H1 (cell line): ENCODE measurements around the gene ABI3. TPM values are rescaled to one million over a fixed set of nuclear protein-coding genes. Genes with fewer than 3 reads are reported as not detected.

ENCODE experiments used
- CTCF ChIA-PET: fragments of 300-600 bp; sonication (Branson Sonifier 250); formaldehyde crosslinking; loops from one replicate; lab custom pipeline; 2021; ENCODE audit not compliant: partially characterized antibody; lab: Charles Lee
- POLR2A ChIA-PET: fragments of 300-600 bp; sonication (Branson Sonifier 250); formaldehyde crosslinking; loops from one replicate; lab custom pipeline; 2021; ENCODE audit warnings: inconsistent platforms; ENCODE audit not compliant: partially characterized antibody; lab: Charles Lee
- DNase-seq, 2 experiments: peaks; one replicate each; pipeline versions ENCODE4 v3.0.0 to v3.0.0-alpha.2; 2010 to 2022; ENCODE audit warnings: low spot score in 2 of 2, low read depth in 1 of 2, mixed read lengths in 1 of 2
- FAIRE-seq: peaks from 2 replicates; lab custom pipeline; 2011; peaks lifted over from hg19 to GRCh38; lab: Jason Lieb, UNC
- H2AFZ ChIP-seq: 2 replicates; pipeline ENCODE4 v1.8.1; 2012; ENCODE audit warnings: low read length, inconsistent platforms
- H2AK5ac ChIP-seq: 2 replicates; pipeline ENCODE4 v1.6.1; 2013; ENCODE audit warnings: low read depth, low read length
- H2BK120ac ChIP-seq: replicated peaks from 2 replicates; pipeline ENCODE3; 2013; ENCODE audit warnings: low read depth, low read length, inconsistent platforms
- H2BK12ac ChIP-seq: 2 replicates; pipeline ENCODE4 v1.6.1; 2013; ENCODE audit warnings: low read depth, low read length
- H2BK15ac ChIP-seq: 2 replicates; pipeline ENCODE4 v1.6.1; 2013; ENCODE audit warnings: low read length
- H2BK20ac ChIP-seq: 2 replicates; pipeline ENCODE4 v1.6.1; 2013; ENCODE audit warnings: low read length
- H2BK5ac ChIP-seq: 2 replicates; pipeline ENCODE4 v1.6.1; 2013; ENCODE audit warnings: low read depth, low read length
- H3K14ac ChIP-seq: 2 replicates; pipeline ENCODE4 v1.6.1; 2013; ENCODE audit warnings: inconsistent platforms; ENCODE audit not compliant: insufficient read length
- H3K18ac ChIP-seq: 2 replicates; pipeline ENCODE4 v1.6.1; 2013; ENCODE audit warnings: low read length; ENCODE audit errors: extremely low read depth
- H3K23ac ChIP-seq: 2 replicates; pipeline ENCODE4 v1.6.1; 2013; ENCODE audit warnings: inconsistent platforms; ENCODE audit not compliant: insufficient read length
- H3K23me2 ChIP-seq: 2 replicates; pipeline ENCODE4 v1.6.1; 2013; ENCODE audit warnings: low read depth, low read length
- H3K27ac ChIP-seq: 2 replicates; pipeline ENCODE4 v1.6.1; 2011; ENCODE audit warnings: low read depth, low read length, inconsistent platforms
- H3K27me3 ChIP-seq, 4 experiments: replicated peaks in 1 of 4; 1 replicate in 1 of 4; 2 replicates in 3 of 4; pipeline versions ENCODE4 v1.6.1 to v1.8.1; 2011 to 2013; ENCODE audit warnings: low read length in 3 of 4, mild to moderate bottlenecking in 3 of 4, inconsistent platforms in 2 of 4, mixed read lengths in 2 of 4, moderate library complexity in 1 of 4; ENCODE audit not compliant: control insufficient read depth in 3 of 4, insufficient read depth in 3 of 4; ENCODE audit errors: extremely low read depth in 1 of 4
- H3K36me3 ChIP-seq, 4 experiments: 2 replicates each; pipeline versions ENCODE4 v1.6.1 to v1.8.1; 2011 to 2013; ENCODE audit warnings: mild to moderate bottlenecking in 4 of 4, low read length in 3 of 4, moderate library complexity in 2 of 4, control low read depth in 1 of 4, inconsistent platforms in 1 of 4; ENCODE audit not compliant: insufficient read depth in 4 of 4, control insufficient read depth in 2 of 4
- H3K4ac ChIP-seq: replicated peaks from 2 replicates; pipeline ENCODE3; 2013; ENCODE audit warnings: low read length, low read depth, mixed read lengths, inconsistent platforms; ENCODE audit not compliant: insufficient read length
- H3K4me1 ChIP-seq, 4 experiments: replicated peaks in 1 of 4; 1 replicate in 1 of 4; 2 replicates in 3 of 4; pipeline versions ENCODE4 v1.6.1 to v1.8.1; 2011 to 2013; ENCODE audit warnings: low read length in 3 of 4, inconsistent platforms in 2 of 4, mixed read lengths in 1 of 4; ENCODE audit not compliant: insufficient read depth in 4 of 4, control insufficient read depth in 3 of 4
- H3K4me2 ChIP-seq, 2 experiments: 2 replicates each; pipeline versions ENCODE4 v1.6.1 to v1.8.1; 2011 to 2013; ENCODE audit warnings: low read depth in 2 of 2, low read length in 2 of 2, control low read depth in 1 of 2, inconsistent platforms in 1 of 2, mild to moderate bottlenecking in 1 of 2; ENCODE audit not compliant: insufficient read depth in 1 of 2
- H3K4me3 ChIP-seq, 4 experiments: fragments of 200-600, 300-600 bp in 1 of 4; sonication (generic), shearing (Covaris generic), sonication (Bioruptor Twin) in 1 of 4; 2 replicates each; pipeline versions ENCODE4 v1.5.1 to v1.8.1; 2011 to 2016; ENCODE audit warnings: low read length in 4 of 4, low read depth in 3 of 4, control low read depth in 2 of 4, inconsistent platforms in 2 of 4, mild to moderate bottlenecking in 2 of 4, mixed read lengths in 1 of 4, moderate library complexity in 1 of 4; ENCODE audit not compliant: insufficient read depth in 2 of 4; ENCODE audit errors: extremely low read depth in 1 of 4
- H3K56ac ChIP-seq: replicated peaks from 2 replicates; pipeline ENCODE3; 2013; ENCODE audit warnings: low read depth, mild to moderate bottlenecking, mixed read lengths, low read length, inconsistent platforms; ENCODE audit not compliant: insufficient read length
- H3K79me1 ChIP-seq: 2 replicates; pipeline ENCODE4 v1.6.1; 2013; ENCODE audit warnings: low read depth, low read length, control low read depth
- H3K79me2 ChIP-seq, 2 experiments: 2 replicates each; pipeline versions ENCODE4 v1.6.1 to v1.8.1; 2012 to 2013; ENCODE audit warnings: low read length in 2 of 2, mild to moderate bottlenecking in 2 of 2, inconsistent platforms in 1 of 2; ENCODE audit not compliant: insufficient read depth in 2 of 2, control insufficient read depth in 1 of 2
- H3K9ac ChIP-seq, 4 experiments: replicated peaks in 1 of 4; 1 replicate in 1 of 4; 2 replicates in 3 of 4; pipeline versions ENCODE4 v1.6.1 to v1.8.1; 2011 to 2013; ENCODE audit warnings: low read depth in 3 of 4, low read length in 3 of 4, control low read depth in 2 of 4, mild to moderate bottlenecking in 2 of 4, moderate library complexity in 2 of 4, inconsistent platforms in 1 of 4; ENCODE audit errors: extremely low read depth in 1 of 4
- H3K9me3 ChIP-seq, 2 experiments: 2 replicates each; pipeline versions ENCODE4 v1.6.1 to v1.8.1; 2012 to 2013; ENCODE audit warnings: mild to moderate bottlenecking in 2 of 2, moderate library complexity in 2 of 2, control low read depth in 1 of 2, inconsistent platforms in 1 of 2, low read depth in 1 of 2, low read length in 1 of 2, mixed read lengths in 1 of 2; ENCODE audit not compliant: insufficient read depth in 2 of 2
- H4K20me1 ChIP-seq, 2 experiments: replicated peaks in 1 of 2; 2 replicates each; pipeline versions ENCODE3 to v1.8.1; 2011 to 2013; ENCODE audit warnings: inconsistent platforms in 2 of 2, low read length in 2 of 2, mild to moderate bottlenecking in 1 of 2; ENCODE audit not compliant: insufficient read depth in 2 of 2, control insufficient read depth in 1 of 2
- H4K5ac ChIP-seq: 2 replicates; pipeline ENCODE4 v1.6.1; 2013; ENCODE audit warnings: low read length, low read depth, mixed read lengths, inconsistent platforms; ENCODE audit not compliant: insufficient read length
- H4K8ac ChIP-seq: 2 replicates; pipeline ENCODE4 v1.8.0; 2013; ENCODE audit warnings: mild to moderate bottlenecking, moderate library complexity, low read length, inconsistent platforms; ENCODE audit not compliant: insufficient read depth; ENCODE audit errors: extremely low read depth
- H4K91ac ChIP-seq: replicated peaks from 2 replicates; pipeline ENCODE3; 2013; ENCODE audit warnings: low read length, mixed read lengths, inconsistent platforms; ENCODE audit not compliant: insufficient read length
- ATF2 ChIP-seq: IDR thresholded peaks from 2 replicates; pipeline ENCODE4 v1.6.1; 2012; ENCODE audit warnings: low read length, inconsistent platforms
- CEBPB ChIP-seq: IDR thresholded peaks from 2 replicates; pipeline ENCODE4 v1.6.1; 2012; ENCODE audit warnings: low read depth, low read length
- CREB1 ChIP-seq: IDR thresholded peaks from 2 replicates; pipeline ENCODE4 v1.6.1; 2012; ENCODE audit warnings: inconsistent platforms
- EP300 ChIP-seq, 2 experiments: IDR thresholded peaks; 1 replicate in 1 of 2; 2 replicates in 1 of 2; pipeline ENCODE4 v1.6.1; 2011 to 2012; ENCODE audit warnings: low read depth in 2 of 2, low read length in 2 of 2, mild to moderate bottlenecking in 2 of 2, borderline replicate concordance in 1 of 2, inconsistent platforms in 1 of 2, moderate library complexity in 1 of 2
- GTF2F1 ChIP-seq: IDR thresholded peaks from 2 replicates; pipeline ENCODE4 v1.6.1; 2012; ENCODE audit warnings: low read depth, low read length, improper control_type of control experiment, borderline replicate concordance
- KDM4A ChIP-seq: IDR thresholded peaks from one replicate; pipeline ENCODE4 v1.7.1; 2012; ENCODE audit warnings: low read depth, mild to moderate bottlenecking, moderate library complexity, low read length, inconsistent platforms; ENCODE audit not compliant: severe bottlenecking
- NANOG ChIP-seq: IDR thresholded peaks from 2 replicates; pipeline ENCODE4 v1.6.1; 2011; ENCODE audit warnings: low read length, low read depth, mild to moderate bottlenecking, inconsistent platforms; ENCODE audit not compliant: insufficient read depth, poor library complexity, severe bottlenecking
- PHF8 ChIP-seq: fragments of 200-600 bp; sonication (generic); conservative IDR thresholded peaks from 2 replicates; pipeline ENCODE4 v1.7.1; 2012; ENCODE audit warnings: low read depth, mild to moderate bottlenecking, inconsistent platforms, low read length, moderate library complexity
- RBBP5 ChIP-seq: IDR thresholded peaks from 2 replicates; pipeline ENCODE4 v1.7.1; 2012; ENCODE audit warnings: low read depth, mild to moderate bottlenecking, inconsistent platforms, low read length, moderate library complexity, borderline replicate concordance
- SIRT6 ChIP-seq: IDR thresholded peaks from one replicate; pipeline ENCODE4 v1.7.1; 2012; ENCODE audit warnings: low read length, inconsistent platforms
- YY1 ChIP-seq: IDR thresholded peaks from 2 replicates; pipeline ENCODE4 v1.6.1; 2011; ENCODE audit warnings: low read depth, mild to moderate bottlenecking, low read length
- WGBS, 2 experiments: shearing (Covaris generic) in 1 of 2; methylation state at CpG; one replicate each; pipeline versions ENCODE4 v1.1.6 to v1.1.7; 2013 to 2015; ENCODE audit warnings: low lambda C conversion rate in 2 of 2, mixed read lengths in 2 of 2, inconsistent platforms in 1 of 2, low coverage in 1 of 2, missing lambda C conversion rate in 1 of 2; ENCODE audit not compliant: insufficient replicate concordance in 2 of 2, insufficient coverage in 1 of 2, insufficient read length in 1 of 2; ENCODE audit errors: extremely low coverage in 1 of 2, missing lambda C conversion rate in 1 of 2; 5-methylcytosine and 5-hydroxymethylcytosine counted together
- polyA plus RNA-seq, 7 experiments: library from polyadenylated mRNA; depleted of rRNA in 3 of 7; stranded (reverse) in 5 of 7; unstranded in 2 of 7; fragments of >200 nt in 5 of 7; fragments of 200-250 nt in 2 of 7; gene quantifications; 1 replicate in 5 of 7; 2 replicates in 1 of 7; 4 replicates in 1 of 7; pipeline versions ENCODE4 v1.2.1 to v1.2.3, GENCODE V29; 2011 to 2013; ENCODE audit warnings: missing spikeins in 2 of 7, mixed read lengths in 2 of 7
- total RNA-seq: library from RNA; stranded (reverse); fragmentation: NEBNext Ultra II Directional; extraction: Animal tissue kit (Norgen Biotek cat#: 25700); gene quantifications from 2 replicates; pipeline ENCODE4 v1.2.1, GENCODE V29; 2021

The ABI3 gene
- total and polyA plus RNA-seq, 2 of the 8 experiments (the other 6 are each of a cell fraction or from before 2014, with no cell fraction given): 1.3 to 2.5 TPM

GRCh38 chr17:49200423-49201083 lies 10.0 kb upstream of the ABI3 start:
- Histone ChIP-seq H2BK5ac (no peak overlapping the region), H3K79me2 (no peaks in the 10 kb centered on the region), H2BK20ac (no peak overlapping the region), H3K18ac (no peak overlapping the region), H3K23ac (no peak overlapping the region), H3K27ac (no peak overlapping the region), H4K8ac (no peak overlapping the region), H3K4me3 (no peak overlapping the region), H3K9me3 (no peaks in the 10 kb centered on the region), H3K4me2 (no peak overlapping the region), H3K23me2 (no peaks in the 10 kb centered on the region), H4K5ac (no peak overlapping the region), H2AK5ac (no peak overlapping the region), H3K9ac (no peak overlapping the region), H2BK12ac (no peak overlapping the region), H4K20me1 (no peaks in the 10 kb centered on the region), H2AFZ (no peak overlapping the region), H2BK15ac (no peak overlapping the region), H3K56ac (no peak overlapping the region), H2BK120ac (no peak overlapping the region), H3K4me1 (no peaks in the 10 kb centered on the region), H4K91ac (no peak overlapping the region), H3K27me3 (no peaks in the 10 kb centered on the region; a peak in 1 of 7 replicates), H3K4ac (no peak overlapping the region), H3K36me3 (no peaks in the 10 kb centered on the region), H3K79me1 (no peaks in the 10 kb centered on the region), H3K14ac (no peak overlapping the region)
- CTCF ChIA-PET: interaction anchor here (0.6 to 7.3 kb wide), 6 partner anchors 14 to 386 kb away, joined by 3 to 43 read pairs (median 4); no protein-coding TSS in a partner anchor
- no peak for FAIRE-seq
- 89% methylated on average over 13 of the region's 13 CpGs; no CpG with 5 or more reads in 1 of the 2 experiments for WGBS, 2 experiments
- POLR2A ChIA-PET: interaction anchor here (0.7 to 2.0 kb wide), 7 partner anchors 9 to 200 kb away, joined by 3 to 6 read pairs (median 4); partner anchors contain the start of genes ABI3, GNGT2 and PHOSPHO1
- no peak for DNase-seq
- no peak for TF ChIP-seq PHF8
- no peak for TF ChIP-seq YY1
- TF ChIP-seq NANOG: no peak
- TF ChIP-seq SIRT6: no peak
- no peak for TF ChIP-seq EP300 (IDR thresholded peaks at IDR 0.05; ENCODE audit: borderline replicate concordance in 1 of 2, low read depth in 2 of 2, low read length in 2 of 2)
- TF ChIP-seq CREB1: no peak
- no peak for TF ChIP-seq CEBPB
- no peak for TF ChIP-seq RBBP5
- TF ChIP-seq KDM4A: no peak
- no peak for TF ChIP-seq ATF2
- no peak for TF ChIP-seq GTF2F1
